SK-N-SH treated with all-trans-retinoic acid at 6 μM for 48 hours (cell line): ENCODE data around the gene MACROH2A2.

ENCODE experiments used
- ATAC-seq: fragments of 200-7000 bp; cut with Tn5 transposase; 3 replicates; pipeline ENCODE4 v1.9.1; 2020; ENCODE audit warnings: mild to moderate bottlenecking, moderate library complexity
- ARNTL ChIP-seq: fragments of 450-650 bp; formaldehyde crosslinking; IDR thresholded peaks from 2 replicates; pipeline ENCODE4 v1.5.0; 2020; ENCODE audit warnings: low read depth, mild to moderate bottlenecking, moderate library complexity, borderline replicate concordance
- BACH2 ChIP-seq: fragments of 250-450 bp; sonication (Bioruptor Pico); IDR thresholded peaks from 2 replicates; pipeline ENCODE4 v1.9.0; 2021; ENCODE audit warnings: mild to moderate bottlenecking, borderline replicate concordance
- CSDC2 ChIP-seq: fragments of 250-450 bp; sonication (Bioruptor Pico); IDR thresholded peaks from 2 replicates; pipeline ENCODE4 v1.5.0; 2020; ENCODE audit warnings: mild to moderate bottlenecking, moderate library complexity
- ESRRG ChIP-seq: fragments of 250-450 bp; sonication (Bioruptor Pico); IDR thresholded peaks from 2 replicates; pipeline ENCODE4 v1.6.1; 2021; ENCODE audit warnings: mild to moderate bottlenecking
- GLIS3 ChIP-seq: fragments of 250-450 bp; sonication (Bioruptor Pico); IDR thresholded peaks from 2 replicates; pipeline ENCODE4 v1.5.0; 2020; ENCODE audit warnings: mild to moderate bottlenecking, moderate library complexity
- ISL1 ChIP-seq: fragments of 250-450 bp; sonication (Bioruptor Pico); IDR thresholded peaks from 2 replicates; pipeline ENCODE4 v2.1.2; 2022; ENCODE audit warnings: mild to moderate bottlenecking, moderate library complexity
- OSR1 ChIP-seq: fragments of 250-450 bp; sonication (Bioruptor Pico); IDR thresholded peaks from 2 replicates; pipeline ENCODE4 v1.8.0; 2022; ENCODE audit warnings: moderate library complexity, mild to moderate bottlenecking, inconsistent platforms
- PPARA ChIP-seq: fragments of 250-450 bp; sonication (Bioruptor Pico); IDR thresholded peaks from 2 replicates; pipeline ENCODE4 v1.5.0; 2020; ENCODE audit warnings: mild to moderate bottlenecking, borderline replicate concordance
- RARB ChIP-seq: fragments of 250-450 bp; sonication (Bioruptor Pico); IDR thresholded peaks from 2 replicates; pipeline ENCODE4 v1.8.0; 2021; ENCODE audit warnings: mild to moderate bottlenecking, moderate library complexity
- SNAI2 ChIP-seq: fragments of 250-450 bp; sonication (Bioruptor Pico); IDR thresholded peaks from 2 replicates; pipeline ENCODE4 v1.5.0; 2020; ENCODE audit warnings: mild to moderate bottlenecking, moderate library complexity
- TCF4 ChIP-seq: fragments of 250-450 bp; sonication (Bioruptor Pico); IDR thresholded peaks from 2 replicates; pipeline ENCODE4 v1.8.0; 2021; ENCODE audit warnings: mild to moderate bottlenecking, moderate library complexity, borderline replicate concordance
- TOX ChIP-seq: fragments of 250-450 bp; sonication (Bioruptor Pico); IDR thresholded peaks from 2 replicates; pipeline ENCODE4 v1.8.0; 2021; ENCODE audit warnings: mild to moderate bottlenecking, moderate library complexity, borderline replicate concordance
- ZC3H10 ChIP-seq: fragments of 250-450 bp; sonication (Bioruptor Pico); IDR thresholded peaks from 2 replicates; pipeline ENCODE4 v1.5.1; 2021; ENCODE audit warnings: mild to moderate bottlenecking, moderate library complexity
- ZFP3 ChIP-seq: fragments of 250-450 bp; sonication (Bioruptor Pico); IDR thresholded peaks from 2 replicates; pipeline ENCODE4 v1.5.0; 2020; ENCODE audit warnings: mild to moderate bottlenecking, moderate library complexity
- ZFP30 ChIP-seq: fragments of 450-650 bp; formaldehyde crosslinking; IDR thresholded peaks from 2 replicates; pipeline ENCODE4 v1.5.0; 2022; ENCODE audit warnings: mild to moderate bottlenecking, moderate library complexity
- ZNF70 ChIP-seq: fragments of 450-650 bp; formaldehyde crosslinking; IDR thresholded peaks from 2 replicates; pipeline ENCODE4 v1.5.0; 2020; ENCODE audit warnings: mild to moderate bottlenecking, moderate library complexity
- ZNF8 ChIP-seq: fragments of 450-650 bp; formaldehyde crosslinking; IDR thresholded peaks from 2 replicates; pipeline ENCODE4 v1.5.0; 2020; ENCODE audit warnings: mild to moderate bottlenecking, moderate library complexity
- TF ChIP-seq, protein P1 (sequence below): fragments of 250-450 bp; sonication (Bioruptor Pico); IDR thresholded peaks from 2 replicates; pipeline ENCODE4 v1.8.0; 2020; ENCODE audit warnings: mild to moderate bottlenecking, moderate library complexity, borderline replicate concordance
- TF ChIP-seq, protein P2 (sequence below): fragments of 250-450 bp; sonication (Bioruptor Pico); IDR thresholded peaks from 2 replicates; pipeline ENCODE4 v1.5.0; 2020; ENCODE audit warnings: mild to moderate bottlenecking, moderate library complexity
- TF ChIP-seq, protein P3 (sequence below): fragments of 250-450 bp; sonication (Bioruptor Pico); IDR thresholded peaks from 2 replicates; pipeline ENCODE4 v1.5.1; 2020; ENCODE audit warnings: low read depth, mild to moderate bottlenecking, moderate library complexity
- TF ChIP-seq, protein P4 (sequence below): fragments of 250-450 bp; sonication (Bioruptor Pico); IDR thresholded peaks from 2 replicates; pipeline ENCODE4 v1.5.1; 2021; ENCODE audit warnings: mild to moderate bottlenecking, moderate library complexity
- TF ChIP-seq, protein P5 (sequence below): fragments of 250-450 bp; sonication (Bioruptor Pico); IDR thresholded peaks from 2 replicates; pipeline ENCODE4 v1.8.0; 2021; ENCODE audit warnings: low read depth, mild to moderate bottlenecking, moderate library complexity, borderline replicate concordance

Gene MACROH2A2

DNA sequence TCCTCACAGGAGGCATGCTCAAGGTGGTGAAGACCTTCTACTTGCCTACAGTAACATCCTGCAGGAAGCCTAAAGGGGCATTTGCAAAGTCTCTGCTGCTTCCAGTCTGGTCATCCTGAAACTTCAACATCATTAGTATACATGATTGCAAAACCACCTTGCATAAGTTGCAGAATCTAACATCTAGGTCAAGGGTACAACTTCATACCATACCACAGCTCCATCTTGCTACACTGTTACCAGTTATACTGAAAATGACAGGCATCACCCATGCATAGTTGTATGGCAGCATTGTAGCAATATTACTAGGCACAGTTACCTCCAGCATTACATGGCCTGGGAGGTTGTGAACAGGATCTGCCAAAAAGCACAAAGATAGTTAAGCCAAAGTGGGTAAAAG, 13.7 kb upstream of the MACROH2A2 start:
- no peak for ATAC-seq
- no peak for TF ChIP-seq OSR1 (CRISPR knock-in tag)
- no peak for TF ChIP-seq CSDC2 (CRISPR knock-in tag)
- no peak for TF ChIP-seq PPARA (CRISPR knock-in tag)
- TF ChIP-seq, protein P1, sequence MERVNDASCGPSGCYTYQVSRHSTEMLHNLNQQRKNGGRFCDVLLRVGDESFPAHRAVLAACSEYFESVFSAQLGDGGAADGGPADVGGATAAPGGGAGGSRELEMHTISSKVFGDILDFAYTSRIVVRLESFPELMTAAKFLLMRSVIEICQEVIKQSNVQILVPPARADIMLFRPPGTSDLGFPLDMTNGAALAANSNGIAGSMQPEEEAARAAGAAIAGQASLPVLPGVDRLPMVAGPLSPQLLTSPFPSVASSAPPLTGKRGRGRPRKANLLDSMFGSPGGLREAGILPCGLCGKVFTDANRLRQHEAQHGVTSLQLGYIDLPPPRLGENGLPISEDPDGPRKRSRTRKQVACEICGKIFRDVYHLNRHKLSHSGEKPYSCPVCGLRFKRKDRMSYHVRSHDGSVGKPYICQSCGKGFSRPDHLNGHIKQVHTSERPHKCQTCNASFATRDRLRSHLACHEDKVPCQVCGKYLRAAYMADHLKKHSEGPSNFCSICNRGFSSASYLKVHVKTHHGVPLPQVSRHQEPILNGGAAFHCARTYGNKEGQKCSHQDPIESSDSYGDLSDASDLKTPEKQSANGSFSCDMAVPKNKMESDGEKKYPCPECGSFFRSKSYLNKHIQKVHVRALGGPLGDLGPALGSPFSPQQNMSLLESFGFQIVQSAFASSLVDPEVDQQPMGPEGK: no peak
- no peak for TF ChIP-seq ISL1 (CRISPR knock-in tag)
- TF ChIP-seq ZNF70 (CRISPR knock-in tag): no peak
- TF ChIP-seq, protein P2, sequence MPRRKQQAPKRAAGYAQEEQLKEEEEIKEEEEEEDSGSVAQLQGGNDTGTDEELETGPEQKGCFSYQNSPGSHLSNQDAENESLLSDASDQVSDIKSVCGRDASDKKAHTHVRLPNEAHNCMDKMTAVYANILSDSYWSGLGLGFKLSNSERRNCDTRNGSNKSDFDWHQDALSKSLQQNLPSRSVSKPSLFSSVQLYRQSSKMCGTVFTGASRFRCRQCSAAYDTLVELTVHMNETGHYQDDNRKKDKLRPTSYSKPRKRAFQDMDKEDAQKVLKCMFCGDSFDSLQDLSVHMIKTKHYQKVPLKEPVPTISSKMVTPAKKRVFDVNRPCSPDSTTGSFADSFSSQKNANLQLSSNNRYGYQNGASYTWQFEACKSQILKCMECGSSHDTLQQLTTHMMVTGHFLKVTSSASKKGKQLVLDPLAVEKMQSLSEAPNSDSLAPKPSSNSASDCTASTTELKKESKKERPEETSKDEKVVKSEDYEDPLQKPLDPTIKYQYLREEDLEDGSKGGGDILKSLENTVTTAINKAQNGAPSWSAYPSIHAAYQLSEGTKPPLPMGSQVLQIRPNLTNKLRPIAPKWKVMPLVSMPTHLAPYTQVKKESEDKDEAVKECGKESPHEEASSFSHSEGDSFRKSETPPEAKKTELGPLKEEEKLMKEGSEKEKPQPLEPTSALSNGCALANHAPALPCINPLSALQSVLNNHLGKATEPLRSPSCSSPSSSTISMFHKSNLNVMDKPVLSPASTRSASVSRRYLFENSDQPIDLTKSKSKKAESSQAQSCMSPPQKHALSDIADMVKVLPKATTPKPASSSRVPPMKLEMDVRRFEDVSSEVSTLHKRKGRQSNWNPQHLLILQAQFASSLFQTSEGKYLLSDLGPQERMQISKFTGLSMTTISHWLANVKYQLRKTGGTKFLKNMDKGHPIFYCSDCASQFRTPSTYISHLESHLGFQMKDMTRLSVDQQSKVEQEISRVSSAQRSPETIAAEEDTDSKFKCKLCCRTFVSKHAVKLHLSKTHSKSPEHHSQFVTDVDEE (CRISPR knock-in tag): no peak
- no peak for TF ChIP-seq ESRRG (CRISPR knock-in tag)
- no peak for TF ChIP-seq ARNTL (CRISPR knock-in tag)
- TF ChIP-seq TOX: no peak
- no peak for TF ChIP-seq TCF4 (CRISPR knock-in tag)
- TF ChIP-seq, protein P3, sequence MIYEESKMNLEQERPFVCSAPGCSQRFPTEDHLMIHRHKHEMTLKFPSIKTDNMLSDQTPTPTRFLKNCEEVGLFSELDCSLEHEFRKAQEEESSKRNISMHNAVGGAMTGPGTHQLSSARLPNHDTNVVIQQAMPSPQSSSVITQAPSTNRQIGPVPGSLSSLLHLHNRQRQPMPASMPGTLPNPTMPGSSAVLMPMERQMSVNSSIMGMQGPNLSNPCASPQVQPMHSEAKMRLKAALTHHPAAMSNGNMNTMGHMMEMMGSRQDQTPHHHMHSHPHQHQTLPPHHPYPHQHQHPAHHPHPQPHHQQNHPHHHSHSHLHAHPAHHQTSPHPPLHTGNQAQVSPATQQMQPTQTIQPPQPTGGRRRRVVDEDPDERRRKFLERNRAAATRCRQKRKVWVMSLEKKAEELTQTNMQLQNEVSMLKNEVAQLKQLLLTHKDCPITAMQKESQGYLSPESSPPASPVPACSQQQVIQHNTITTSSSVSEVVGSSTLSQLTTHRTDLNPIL: no peak
- TF ChIP-seq ZNF8 (CRISPR knock-in tag): no peak
- no peak for TF ChIP-seq ZFP30 (CRISPR knock-in tag)
- TF ChIP-seq RARB: no peak
- no peak for TF ChIP-seq SNAI2 (CRISPR knock-in tag)
- TF ChIP-seq, protein P4, sequence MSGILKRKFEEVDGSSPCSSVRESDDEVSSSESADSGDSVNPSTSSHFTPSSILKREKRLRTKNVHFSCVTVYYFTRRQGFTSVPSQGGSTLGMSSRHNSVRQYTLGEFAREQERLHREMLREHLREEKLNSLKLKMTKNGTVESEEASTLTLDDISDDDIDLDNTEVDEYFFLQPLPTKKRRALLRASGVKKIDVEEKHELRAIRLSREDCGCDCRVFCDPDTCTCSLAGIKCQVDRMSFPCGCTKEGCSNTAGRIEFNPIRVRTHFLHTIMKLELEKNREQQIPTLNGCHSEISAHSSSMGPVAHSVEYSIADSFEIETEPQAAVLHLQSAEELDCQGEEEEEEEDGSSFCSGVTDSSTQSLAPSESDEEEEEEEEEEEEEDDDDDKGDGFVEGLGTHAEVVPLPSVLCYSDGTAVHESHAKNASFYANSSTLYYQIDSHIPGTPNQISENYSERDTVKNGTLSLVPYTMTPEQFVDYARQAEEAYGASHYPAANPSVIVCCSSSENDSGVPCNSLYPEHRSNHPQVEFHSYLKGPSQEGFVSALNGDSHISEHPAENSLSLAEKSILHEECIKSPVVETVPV (CRISPR knock-in tag): no peak
- TF ChIP-seq GLIS3: no peak

DNA sequence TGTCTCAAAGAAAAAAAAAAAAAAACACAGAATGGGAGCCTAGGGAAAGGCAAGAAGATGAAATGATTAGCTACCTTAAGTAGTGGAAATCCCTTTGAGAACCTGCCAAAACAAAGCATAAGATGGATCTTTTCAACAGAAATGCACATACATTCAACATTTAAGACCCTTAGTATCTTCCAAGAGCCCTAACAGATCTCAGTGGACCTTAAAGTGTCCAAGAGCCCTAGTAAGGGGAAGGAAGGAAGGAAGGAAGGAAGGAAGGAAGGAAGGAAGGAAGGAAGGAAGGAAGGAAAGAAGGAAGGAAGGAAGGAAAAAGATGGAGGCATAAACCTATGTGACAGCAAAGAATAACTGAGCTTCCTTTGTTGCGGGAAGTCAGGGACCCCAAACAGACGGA, 11.6 kb upstream of the MACROH2A2 start:
- ATAC-seq: no peak
- TF ChIP-seq, protein P5, sequence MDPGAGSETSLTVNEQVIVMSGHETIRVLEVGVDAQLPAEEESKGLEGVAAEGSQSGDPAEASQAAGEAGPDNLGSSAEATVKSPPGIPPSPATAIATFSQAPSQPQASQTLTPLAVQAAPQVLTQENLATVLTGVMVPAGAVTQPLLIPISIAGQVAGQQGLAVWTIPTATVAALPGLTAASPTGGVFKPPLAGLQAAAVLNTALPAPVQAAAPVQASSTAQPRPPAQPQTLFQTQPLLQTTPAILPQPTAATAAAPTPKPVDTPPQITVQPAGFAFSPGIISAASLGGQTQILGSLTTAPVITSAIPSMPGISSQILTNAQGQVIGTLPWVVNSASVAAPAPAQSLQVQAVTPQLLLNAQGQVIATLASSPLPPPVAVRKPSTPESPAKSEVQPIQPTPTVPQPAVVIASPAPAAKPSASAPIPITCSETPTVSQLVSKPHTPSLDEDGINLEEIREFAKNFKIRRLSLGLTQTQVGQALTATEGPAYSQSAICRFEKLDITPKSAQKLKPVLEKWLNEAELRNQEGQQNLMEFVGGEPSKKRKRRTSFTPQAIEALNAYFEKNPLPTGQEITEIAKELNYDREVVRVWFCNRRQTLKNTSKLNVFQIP: no peak
- TF ChIP-seq, protein P2 (CRISPR knock-in tag): no peak
- TF ChIP-seq ZNF70 (CRISPR knock-in tag) (no peak), BACH2 (CRISPR knock-in tag) (no peak), ZNF8 (CRISPR knock-in tag) (no peak), ZC3H10 (CRISPR knock-in tag) (no peak), TOX (no peak), ARNTL (CRISPR knock-in tag) (no peak), ZFP30 (CRISPR knock-in tag) (no peak), SNAI2 (CRISPR knock-in tag) (no peak), RARB (no peak), GLIS3 (no peak), CSDC2 (CRISPR knock-in tag) (no peak), ZFP3 (no peak)
- TF ChIP-seq, protein P4 (CRISPR knock-in tag): no peak
- TF ChIP-seq, protein P3: no peak
- TF ChIP-seq, protein P1: no peak
